ENCODE data around the gene TMEM52. TPM values are rescaled to one million over a fixed set of nuclear protein-coding genes. Genes with fewer than 3 reads are reported as not detected.

Gene TMEM52
- total and polyA plus RNA-seq, 2 donors (not counting 3 experiments of a cell fraction or from before 2014, with no cell fraction given): 1.6 to 1.7 TPM

- H3K9ac ChIP-seq (replicated peaks; ENCODE audit: extremely low read depth, insufficient read depth, low read length): no peak overlapping the region
- ChIA-PET CTCF (interaction anchor here (1.7 kb wide), 1 partner anchor 9 kb away, joined by 6 read pairs; no protein-coding TSS in a partner anchor), POLR2A (no interaction called here)
- H2AFZ ChIP-seq (ENCODE audit: low read depth, low read length): no peak overlapping the region
- H3K9me1 ChIP-seq (replicated peaks; ENCODE audit: control insufficient read depth, extremely low read depth, insufficient read depth, low read length): no peaks in the 10 kb centered on the region
- no peaks in the 10 kb centered on the region for H3K27me3 ChIP-seq (ENCODE audit: control insufficient read depth in 2 of 2, insufficient read depth in 2 of 2, low read length in 2 of 2)
- no peak overlapping the region for H3K4me2 ChIP-seq (ENCODE audit: insufficient read depth, low read length)
- no TSS peak for BruUV-seq (replicated peaks)
- no peak for DNase-seq (ENCODE audit: low read depth, low spot score)
- H3K27ac ChIP-seq (ENCODE audit: insufficient read depth, low read depth, low read length): no peak overlapping the region
- H3K4me3 ChIP-seq (replicated peaks in 1 of 3; ENCODE audit: insufficient read depth in 1 of 3, low read depth in 1 of 3, low read length in 3 of 3): no peak overlapping the region
- no peaks in the 10 kb centered on the region for H3K79me2 ChIP-seq (ENCODE audit: control insufficient read depth, insufficient read depth, low read length)
- FAIRE-seq: no peak
- no peaks in the 10 kb centered on the region for H4K20me1 ChIP-seq (replicated peaks; ENCODE audit: control insufficient read depth, extremely low read depth, insufficient read depth, low read length)
- intact Hi-C loops (cut with micrococcal nuclease): no loop called here
- TF ChIP-seq FOS (IDR thresholded peaks at IDR 0.05; ENCODE audit: borderline replicate concordance, insufficient read depth, low read length) (no peak), MAX (IDR thresholded peaks at IDR 0.05; ENCODE audit: insufficient read depth, insufficient read length) (no peak), POLR2AphosphoS5 (IDR thresholded peaks at IDR 0.05; ENCODE audit: insufficient read depth, low read depth, low read length) (no peak), POLR2A (IDR thresholded peaks at IDR 0.05; ENCODE audit: low read depth, low read length) (no peak), JUN (IDR thresholded peaks at IDR 0.05; ENCODE audit: borderline replicate concordance, insufficient read depth, insufficient read length, low read depth) (no peak), EZH2 (IDR thresholded peaks at IDR 0.05; ENCODE audit: borderline replicate concordance, low read depth, low read length, severe bottlenecking) (no peak), MYC (IDR thresholded peaks at IDR 0.05; ENCODE audit: low read depth, low read length) (no peak), GATA2 (IDR thresholded peaks at IDR 0.05; ENCODE audit: insufficient read depth, insufficient read length, low read depth, low read length) (no peak)
- TF ChIP-seq, protein P1, sequence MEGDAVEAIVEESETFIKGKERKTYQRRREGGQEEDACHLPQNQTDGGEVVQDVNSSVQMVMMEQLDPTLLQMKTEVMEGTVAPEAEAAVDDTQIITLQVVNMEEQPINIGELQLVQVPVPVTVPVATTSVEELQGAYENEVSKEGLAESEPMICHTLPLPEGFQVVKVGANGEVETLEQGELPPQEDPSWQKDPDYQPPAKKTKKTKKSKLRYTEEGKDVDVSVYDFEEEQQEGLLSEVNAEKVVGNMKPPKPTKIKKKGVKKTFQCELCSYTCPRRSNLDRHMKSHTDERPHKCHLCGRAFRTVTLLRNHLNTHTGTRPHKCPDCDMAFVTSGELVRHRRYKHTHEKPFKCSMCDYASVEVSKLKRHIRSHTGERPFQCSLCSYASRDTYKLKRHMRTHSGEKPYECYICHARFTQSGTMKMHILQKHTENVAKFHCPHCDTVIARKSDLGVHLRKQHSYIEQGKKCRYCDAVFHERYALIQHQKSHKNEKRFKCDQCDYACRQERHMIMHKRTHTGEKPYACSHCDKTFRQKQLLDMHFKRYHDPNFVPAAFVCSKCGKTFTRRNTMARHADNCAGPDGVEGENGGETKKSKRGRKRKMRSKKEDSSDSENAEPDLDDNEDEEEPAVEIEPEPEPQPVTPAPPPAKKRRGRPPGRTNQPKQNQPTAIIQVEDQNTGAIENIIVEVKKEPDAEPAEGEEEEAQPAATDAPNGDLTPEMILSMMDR (IDR thresholded peaks at IDR 0.05; ENCODE audit: extremely low read depth in 1 of 2, insufficient read depth in 1 of 2, low read depth in 1 of 2, low read length in 2 of 2): no peak
- H3K4me1 ChIP-seq (ENCODE audit: control insufficient read depth, extremely low read depth, insufficient read depth, low read length): no peaks in the 10 kb centered on the region
- H3K36me3 ChIP-seq (ENCODE audit: control insufficient read depth in 2 of 2, extremely low read depth in 1 of 2, insufficient read depth in 2 of 2, low read length in 2 of 2): no peaks in the 10 kb centered on the region
- dilution Hi-C loops (cut with MboI; ENCODE audit: extremely low pct_ligation_motif_present, low sequenced_read_pairs): no loop called here
- no peaks in the 10 kb centered on the region for H3K9me3 ChIP-seq (replicated peaks; ENCODE audit: control insufficient read depth, insufficient read depth, low read length)
Observed at GRCh38 chr1:1899967-1900327, 19.1 kb downstream of the TMEM52 start.
